ENCODE data around the gene STK11IP. TPM values are rescaled to one million over a fixed set of nuclear protein-coding genes. Genes with fewer than 3 reads are reported as not detected.

The STK11IP gene
- total RNA-seq, 1 donor from 2014 or later = 8.9 TPM

DNA sequence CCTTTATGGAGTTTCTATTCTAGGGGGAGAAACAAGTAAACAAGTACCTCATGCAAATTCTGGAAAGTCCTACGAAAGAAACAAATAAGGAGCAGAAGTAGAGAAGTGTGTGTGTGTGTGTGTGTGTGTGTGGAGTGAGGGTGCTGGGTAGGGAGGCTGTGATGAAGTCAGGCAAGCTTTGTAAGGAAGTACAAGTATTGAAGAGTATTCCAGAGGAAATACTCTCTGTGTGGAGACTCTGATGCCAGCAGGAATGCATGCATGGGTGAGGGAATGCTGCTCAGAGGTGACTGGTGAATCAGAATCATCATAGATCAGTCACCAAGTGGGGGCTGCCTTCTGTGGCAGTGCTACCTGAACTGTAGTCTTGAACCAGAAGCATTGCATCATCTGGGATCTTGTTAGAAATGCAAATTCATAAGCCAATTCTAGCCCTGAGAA lies 64.3 kb downstream of the STK11IP start:
- Histone ChIP-seq H3K9ac (ENCODE audit: low read depth in 1 of 3, low read length in 3 of 3) (no peak overlapping the region), H3K4me1 (ENCODE audit: control insufficient read depth in 3 of 3, insufficient read depth in 3 of 3, low read length in 3 of 3) (peaks cover 8 to 15% (median 9%) of the 10 kb centered on the region in 3 donors), H3K4me3 (ENCODE audit: low read length in 3 of 3) (no peak overlapping the region), H3K9me3 (ENCODE audit: control insufficient read depth in 3 of 3, low read length in 3 of 3) (no peaks in the 10 kb centered on the region), H3K27me3 (ENCODE audit: control insufficient read depth in 3 of 3, insufficient read depth in 3 of 3, low read length in 3 of 3) (no peaks in the 10 kb centered on the region), H3K36me3 (ENCODE audit: control insufficient read depth in 3 of 3, insufficient read depth in 3 of 3, low read length in 3 of 3) (no peaks in the 10 kb centered on the region), H3K27ac (ENCODE audit: low read depth, low read length) (no peak overlapping the region)

DNA sequence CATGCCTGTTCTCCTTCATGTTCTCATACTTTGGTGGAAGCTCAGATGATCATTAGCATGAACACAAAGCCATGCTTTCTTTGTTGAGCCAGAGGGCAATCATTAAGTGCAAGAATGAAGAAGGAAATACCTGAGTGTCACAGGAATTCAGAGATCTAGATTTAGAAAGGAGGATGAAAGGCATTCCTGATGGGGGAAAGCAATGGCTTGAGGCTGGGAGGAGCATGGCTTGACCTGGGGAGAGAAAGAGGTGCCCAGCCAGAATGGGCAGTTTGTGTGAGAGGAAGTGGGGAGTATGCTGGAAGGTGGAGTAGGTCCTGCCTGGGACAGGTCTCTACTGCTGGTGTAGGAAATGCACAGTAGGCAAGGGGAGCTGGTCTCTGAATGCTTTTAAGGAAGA lies 64.9 kb downstream of the STK11IP start:
- no peaks in the 10 kb centered on the region for H3K27me3 ChIP-seq (ENCODE audit: control insufficient read depth in 3 of 3, insufficient read depth in 3 of 3, low read length in 3 of 3)
- no peak overlapping the region for H3K27ac ChIP-seq (ENCODE audit: low read depth, low read length)
- H3K36me3 ChIP-seq (ENCODE audit: control insufficient read depth in 3 of 3, insufficient read depth in 3 of 3, low read length in 3 of 3) = no peaks in the 10 kb centered on the region
- no peaks in the 10 kb centered on the region for H3K9me3 ChIP-seq (ENCODE audit: control insufficient read depth in 3 of 3, low read length in 3 of 3)
- no peak overlapping the region for H3K9ac ChIP-seq (ENCODE audit: low read depth in 1 of 3, low read length in 3 of 3)
- no peak overlapping the region for H3K4me3 ChIP-seq (ENCODE audit: low read length in 3 of 3)
- H3K4me1 ChIP-seq (ENCODE audit: control insufficient read depth in 3 of 3, insufficient read depth in 3 of 3, low read length in 3 of 3) = peaks cover 8 to 15% (median 9%) of the 10 kb centered on the region in 3 donors

DNA sequence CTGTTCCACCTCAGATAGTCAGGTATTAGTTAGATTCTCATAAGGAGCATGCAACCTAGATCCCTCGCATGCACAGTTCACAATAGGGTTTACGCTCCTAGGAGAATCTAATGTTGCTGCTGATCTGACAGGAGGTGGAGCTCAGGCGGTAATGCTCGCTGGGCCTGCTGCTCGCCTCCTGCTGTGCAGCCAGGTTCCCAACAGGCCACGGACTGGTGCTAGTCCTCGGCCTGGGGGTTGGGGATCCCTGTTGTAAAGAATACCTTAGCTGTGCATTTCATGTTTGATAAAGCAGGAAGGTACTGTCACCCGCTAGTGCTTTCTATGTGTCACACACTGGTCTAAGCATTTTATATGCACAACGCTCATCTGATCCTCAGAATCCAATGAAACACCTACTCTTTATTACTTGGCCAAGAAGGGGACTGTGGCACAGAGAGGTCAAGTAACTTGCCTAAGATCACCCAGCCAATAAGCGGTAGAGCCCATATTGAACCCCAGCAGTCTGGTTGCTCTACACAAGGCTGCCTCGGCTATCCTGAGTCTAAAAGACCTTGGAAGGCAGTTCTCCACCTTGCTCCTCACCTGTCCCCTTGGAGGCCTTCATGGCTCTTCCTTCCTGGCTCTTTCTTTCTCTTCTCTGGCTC lies 65.6 kb downstream of the STK11IP start:
- Histone ChIP-seq H3K27ac (ENCODE audit: low read depth, low read length) (no peak overlapping the region), H3K36me3 (ENCODE audit: control insufficient read depth in 3 of 3, insufficient read depth in 3 of 3, low read length in 3 of 3) (no peaks in the 10 kb centered on the region), H3K9me3 (ENCODE audit: control insufficient read depth in 3 of 3, low read length in 3 of 3) (no peaks in the 10 kb centered on the region), H3K9ac (ENCODE audit: low read depth in 1 of 3, low read length in 3 of 3) (no peak overlapping the region), H3K4me1 (ENCODE audit: control insufficient read depth in 3 of 3, insufficient read depth in 3 of 3, low read length in 3 of 3) (peaks cover 8 to 11% (median 9%) of the 10 kb centered on the region in 3 donors), H3K27me3 (ENCODE audit: control insufficient read depth in 3 of 3, insufficient read depth in 3 of 3, low read length in 3 of 3) (no peaks in the 10 kb centered on the region), H3K4me3 (ENCODE audit: low read length in 3 of 3) (no peak overlapping the region)

DNA sequence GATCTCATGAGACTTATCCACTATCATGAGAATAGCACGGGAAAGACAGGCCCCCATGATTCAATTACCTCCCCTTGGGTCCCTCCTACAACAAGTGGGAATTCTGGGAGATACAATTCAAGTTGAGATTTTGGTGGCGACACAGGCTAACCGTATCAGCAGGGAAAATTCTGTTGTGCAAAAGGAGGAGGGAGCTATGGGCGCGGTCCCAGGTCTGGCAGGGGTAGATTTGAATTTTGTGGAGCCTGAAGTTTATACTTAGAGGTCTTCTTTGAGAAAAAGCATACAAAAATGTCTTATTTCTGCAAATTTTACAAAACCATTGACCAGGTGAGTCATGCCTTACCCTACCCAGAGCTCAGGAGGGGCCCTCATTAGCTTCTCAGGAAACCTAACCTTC lies 66.4 kb downstream of the STK11IP start:
- no peak overlapping the region for H3K9ac ChIP-seq (ENCODE audit: low read depth in 1 of 3, low read length in 3 of 3)
- no peak overlapping the region for H3K4me3 ChIP-seq (ENCODE audit: low read length in 3 of 3)
- H3K27ac ChIP-seq (ENCODE audit: low read depth, low read length) = no peak overlapping the region
- H3K9me3 ChIP-seq (ENCODE audit: control insufficient read depth in 3 of 3, low read length in 3 of 3) = no peaks in the 10 kb centered on the region
- H3K27me3 ChIP-seq (ENCODE audit: control insufficient read depth in 3 of 3, insufficient read depth in 3 of 3, low read length in 3 of 3) = no peaks in the 10 kb centered on the region
- peaks cover 8 to 10% (median 9%) of the 10 kb centered on the region in 3 donors for H3K4me1 ChIP-seq (ENCODE audit: control insufficient read depth in 3 of 3, insufficient read depth in 3 of 3, low read length in 3 of 3)
- H3K36me3 ChIP-seq (ENCODE audit: control insufficient read depth in 3 of 3, insufficient read depth in 3 of 3, low read length in 3 of 3) = no peaks in the 10 kb centered on the region

DNA sequence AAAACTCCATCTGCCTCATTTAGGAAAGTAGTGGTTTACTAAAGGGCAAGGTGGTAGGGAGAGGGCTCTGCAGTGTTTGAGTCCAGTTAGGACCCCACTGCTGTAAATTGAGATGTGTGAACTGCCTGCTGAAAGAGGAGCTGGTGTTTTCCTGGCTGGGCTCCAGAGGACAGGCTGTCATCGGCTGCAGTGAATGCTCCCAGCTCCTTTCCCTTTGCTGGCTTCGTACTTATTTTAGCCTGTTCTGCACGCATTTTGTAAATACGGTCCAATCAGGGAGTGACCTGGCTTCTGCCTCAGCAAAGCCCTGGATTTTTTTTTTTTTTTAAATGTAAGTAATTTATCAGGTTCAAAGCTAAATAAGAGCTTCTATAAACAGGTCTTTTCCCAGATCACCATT lies 67.3 kb downstream of the STK11IP start:
- H3K4me3 ChIP-seq (ENCODE audit: low read length in 3 of 3) = no peak overlapping the region
- H3K4me1 ChIP-seq (ENCODE audit: control insufficient read depth in 3 of 3, insufficient read depth in 3 of 3, low read length in 3 of 3) = peaks cover 8 to 10% (median 9%) of the 10 kb centered on the region in 3 donors
- no peak overlapping the region for H3K27ac ChIP-seq (ENCODE audit: low read depth, low read length)
- H3K9me3 ChIP-seq (ENCODE audit: control insufficient read depth in 3 of 3, low read length in 3 of 3) = no peaks in the 10 kb centered on the region
- H3K9ac ChIP-seq (ENCODE audit: low read depth in 1 of 3, low read length in 3 of 3) = peak overlapping the region in 2 of 3 donors; percentile 3 to 39
- no peaks in the 10 kb centered on the region for H3K36me3 ChIP-seq (ENCODE audit: control insufficient read depth in 3 of 3, insufficient read depth in 3 of 3, low read length in 3 of 3)
- H3K27me3 ChIP-seq (ENCODE audit: control insufficient read depth in 3 of 3, insufficient read depth in 3 of 3, low read length in 3 of 3) = no peaks in the 10 kb centered on the region

DNA sequence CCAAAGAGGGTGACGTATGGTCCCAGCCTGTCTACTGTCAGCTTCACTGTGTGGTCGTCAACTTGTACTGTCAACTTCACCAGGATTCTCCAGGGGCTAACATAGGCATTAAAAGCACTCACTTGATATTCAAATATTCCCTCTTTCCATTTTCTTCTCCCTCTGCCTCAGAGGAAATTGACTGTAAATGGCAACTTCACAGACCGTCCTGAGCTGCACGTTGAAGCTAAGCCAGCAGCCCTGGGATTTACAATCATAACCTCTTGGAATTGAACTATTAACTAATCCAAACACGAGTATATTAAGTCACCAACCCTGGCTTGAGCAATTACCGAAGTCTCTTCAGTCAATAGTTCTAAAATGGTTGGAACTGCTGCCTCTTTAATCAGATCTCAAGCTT lies 68.3 kb downstream of the STK11IP start:
- Histone ChIP-seq H3K4me1 (ENCODE audit: control insufficient read depth in 3 of 3, insufficient read depth in 3 of 3, low read length in 3 of 3) (peaks cover 8 to 10% (median 9%) of the 10 kb centered on the region in 3 donors), H3K27me3 (ENCODE audit: control insufficient read depth in 3 of 3, insufficient read depth in 3 of 3, low read length in 3 of 3) (no peaks in the 10 kb centered on the region), H3K27ac (ENCODE audit: low read depth, low read length) (no peak overlapping the region), H3K9me3 (ENCODE audit: control insufficient read depth in 3 of 3, low read length in 3 of 3) (no peaks in the 10 kb centered on the region), H3K4me3 (ENCODE audit: low read length in 3 of 3) (no peak overlapping the region), H3K9ac (ENCODE audit: low read depth in 1 of 3, low read length in 3 of 3) (no peak overlapping the region), H3K36me3 (ENCODE audit: control insufficient read depth in 3 of 3, insufficient read depth in 3 of 3, low read length in 3 of 3) (no peaks in the 10 kb centered on the region)

Small RNAs within 50 kb of the gene (small RNA-seq; reads per million reads assigned to genes)
- gene MIR3132 = not detected
- gene RN7SKP213 = not detected

Other genes with a start within 250 kb of the STK11IP start
- 25.1 TPM for gene DNPEP, start 209.9 kb upstream of the STK11IP start, total RNA-seq
- gene DES, start 179.5 kb upstream of the STK11IP start, total RNA-seq = 3,588 TPM
- 95.5 TPM for gene SPEG, start 163.0 kb upstream of the STK11IP start, total RNA-seq
- gene GMPPA, start 99.0 kb upstream of the STK11IP start, total RNA-seq = 27.7 TPM
- not detected for gene ASIC4, start 83.4 kb upstream of the STK11IP start, total RNA-seq
- gene CHPF, start 54.0 kb upstream of the STK11IP start, total RNA-seq = 33.4 TPM
- gene TMEM198, start 53.8 kb upstream of the STK11IP start, total RNA-seq = 2.1 TPM
- 87.2 TPM for gene OBSL1, start 26.3 kb upstream of the STK11IP start, total RNA-seq
- not detected for gene INHA, start 25.5 kb upstream of the STK11IP start, total RNA-seq
- 2.1 TPM for gene SLC4A3, start 29.8 kb downstream of the STK11IP start, total RNA-seq

Data from skeletal muscle tissue (tissue), 5 donors.